SK-N-SH treated with all-trans-retinoic acid at 6 μM for 48 hours (cell line): ENCODE measurements around the gene LGALS3BP.
A peak's percentile ranks its signal among the peaks of the same experiment; 100 is the strongest.

Experiments used
- ATAC-seq: fragments of 200-7000 bp; cut with Tn5 transposase; 3 replicates; pipeline ENCODE4 v1.9.1; 2020; ENCODE audit warnings: mild to moderate bottlenecking, moderate library complexity
- ARNTL ChIP-seq: fragments of 450-650 bp; formaldehyde crosslinking; IDR thresholded peaks from 2 replicates; pipeline ENCODE4 v1.5.0; 2020; ENCODE audit warnings: low read depth, mild to moderate bottlenecking, moderate library complexity, borderline replicate concordance
- CREB5 ChIP-seq: fragments of 250-450 bp; sonication (Bioruptor Pico); IDR thresholded peaks from 2 replicates; pipeline ENCODE4 v1.5.1; 2020; ENCODE audit warnings: low read depth, mild to moderate bottlenecking, moderate library complexity
- CSDC2 ChIP-seq: fragments of 250-450 bp; sonication (Bioruptor Pico); IDR thresholded peaks from 2 replicates; pipeline ENCODE4 v1.5.0; 2020; ENCODE audit warnings: mild to moderate bottlenecking, moderate library complexity
- ESRRG ChIP-seq: fragments of 250-450 bp; sonication (Bioruptor Pico); IDR thresholded peaks from 2 replicates; pipeline ENCODE4 v1.6.1; 2021; ENCODE audit warnings: mild to moderate bottlenecking
- GLIS3 ChIP-seq: fragments of 250-450 bp; sonication (Bioruptor Pico); IDR thresholded peaks from 2 replicates; pipeline ENCODE4 v1.5.0; 2020; ENCODE audit warnings: mild to moderate bottlenecking, moderate library complexity
- OSR1 ChIP-seq: fragments of 250-450 bp; sonication (Bioruptor Pico); IDR thresholded peaks from 2 replicates; pipeline ENCODE4 v1.8.0; 2022; ENCODE audit warnings: moderate library complexity, mild to moderate bottlenecking, inconsistent platforms
- POU6F1 ChIP-seq: fragments of 250-450 bp; sonication (Bioruptor Pico); IDR thresholded peaks from 2 replicates; pipeline ENCODE4 v1.8.0; 2021; ENCODE audit warnings: low read depth, mild to moderate bottlenecking, moderate library complexity, borderline replicate concordance
- RARB ChIP-seq: fragments of 250-450 bp; sonication (Bioruptor Pico); IDR thresholded peaks from 2 replicates; pipeline ENCODE4 v1.8.0; 2021; ENCODE audit warnings: mild to moderate bottlenecking, moderate library complexity
- SNAI2 ChIP-seq: fragments of 250-450 bp; sonication (Bioruptor Pico); IDR thresholded peaks from 2 replicates; pipeline ENCODE4 v1.5.0; 2020; ENCODE audit warnings: mild to moderate bottlenecking, moderate library complexity
- TCF4 ChIP-seq: fragments of 250-450 bp; sonication (Bioruptor Pico); IDR thresholded peaks from 2 replicates; pipeline ENCODE4 v1.8.0; 2021; ENCODE audit warnings: mild to moderate bottlenecking, moderate library complexity, borderline replicate concordance
- ZC3H10 ChIP-seq: fragments of 250-450 bp; sonication (Bioruptor Pico); IDR thresholded peaks from 2 replicates; pipeline ENCODE4 v1.5.1; 2021; ENCODE audit warnings: mild to moderate bottlenecking, moderate library complexity
- ZFP3 ChIP-seq: fragments of 250-450 bp; sonication (Bioruptor Pico); IDR thresholded peaks from 2 replicates; pipeline ENCODE4 v1.5.0; 2020; ENCODE audit warnings: mild to moderate bottlenecking, moderate library complexity
- ZFP30 ChIP-seq: fragments of 450-650 bp; formaldehyde crosslinking; IDR thresholded peaks from 2 replicates; pipeline ENCODE4 v1.5.0; 2022; ENCODE audit warnings: mild to moderate bottlenecking, moderate library complexity
- ZNF565 ChIP-seq: fragments of 450-650 bp; formaldehyde crosslinking; conservative IDR thresholded peaks from 2 replicates; pipeline ENCODE4 v1.5.0; 2020; ENCODE audit warnings: low read depth, mild to moderate bottlenecking, moderate library complexity
- TF ChIP-seq, protein P1 (sequence below): fragments of 250-450 bp; sonication (Bioruptor Pico); IDR thresholded peaks from 2 replicates; pipeline ENCODE4 v1.8.0; 2020; ENCODE audit warnings: mild to moderate bottlenecking, moderate library complexity, borderline replicate concordance
- TF ChIP-seq, protein P2 (sequence below): fragments of 250-450 bp; sonication (Bioruptor Pico); IDR thresholded peaks from 2 replicates; pipeline ENCODE4 v1.5.0; 2020; ENCODE audit warnings: mild to moderate bottlenecking, moderate library complexity
- TF ChIP-seq, protein P3 (sequence below): fragments of 250-450 bp; sonication (Bioruptor Pico); IDR thresholded peaks from 2 replicates; pipeline ENCODE4 v1.5.1; 2021; ENCODE audit warnings: mild to moderate bottlenecking, moderate library complexity

Gene LGALS3BP

DNA sequence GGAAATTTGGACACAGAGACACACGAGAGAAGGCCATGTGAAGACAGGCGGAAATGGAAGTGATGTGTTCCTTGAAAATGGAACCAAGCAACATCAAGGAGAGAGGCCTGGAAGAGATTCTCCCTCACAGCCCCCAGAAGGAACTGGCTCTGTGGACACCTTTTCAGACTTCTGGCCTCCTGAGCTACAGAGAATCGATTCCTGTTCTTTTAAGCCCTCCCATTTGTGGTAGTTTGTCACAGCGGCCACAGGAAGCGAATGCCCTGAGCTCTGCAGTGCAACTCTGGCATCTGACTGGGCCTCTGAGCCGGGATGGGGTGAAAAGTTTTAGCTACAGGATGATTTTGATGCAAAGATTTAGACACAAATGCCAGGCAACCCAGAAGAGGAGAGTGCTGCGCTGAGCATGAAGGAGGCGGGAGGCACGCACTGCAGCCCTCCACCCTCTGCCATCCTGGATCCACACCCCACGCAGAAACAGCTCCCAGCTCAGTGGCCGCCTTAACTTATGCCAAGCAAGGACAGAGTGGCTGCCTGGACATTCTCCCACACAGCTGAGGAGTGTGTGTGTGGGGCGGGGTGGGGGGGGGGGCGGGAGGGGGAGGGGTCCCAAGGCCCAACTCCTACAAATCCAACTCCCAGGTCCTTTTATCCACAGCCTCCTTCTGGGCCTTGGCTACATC, 56.8 kb downstream of the LGALS3BP start:
- ATAC-seq: no peak
- TF ChIP-seq ESRRG (no peak), TCF4 (CRISPR knock-in tag) (no peak), ZFP30 (no peak), ARNTL (CRISPR knock-in tag) (no peak), CSDC2 (CRISPR knock-in tag) (no peak), OSR1 (CRISPR knock-in tag) (no peak), ZFP3 (no peak), POU6F1 (CRISPR knock-in tag) (no peak), RARB (CRISPR knock-in tag) (no peak), CREB5 (CRISPR knock-in tag) (no peak), SNAI2 (CRISPR knock-in tag) (no peak), ZNF565 (CRISPR knock-in tag) (no peak), GLIS3 (CRISPR knock-in tag) (no peak)
- TF ChIP-seq, protein P1, sequence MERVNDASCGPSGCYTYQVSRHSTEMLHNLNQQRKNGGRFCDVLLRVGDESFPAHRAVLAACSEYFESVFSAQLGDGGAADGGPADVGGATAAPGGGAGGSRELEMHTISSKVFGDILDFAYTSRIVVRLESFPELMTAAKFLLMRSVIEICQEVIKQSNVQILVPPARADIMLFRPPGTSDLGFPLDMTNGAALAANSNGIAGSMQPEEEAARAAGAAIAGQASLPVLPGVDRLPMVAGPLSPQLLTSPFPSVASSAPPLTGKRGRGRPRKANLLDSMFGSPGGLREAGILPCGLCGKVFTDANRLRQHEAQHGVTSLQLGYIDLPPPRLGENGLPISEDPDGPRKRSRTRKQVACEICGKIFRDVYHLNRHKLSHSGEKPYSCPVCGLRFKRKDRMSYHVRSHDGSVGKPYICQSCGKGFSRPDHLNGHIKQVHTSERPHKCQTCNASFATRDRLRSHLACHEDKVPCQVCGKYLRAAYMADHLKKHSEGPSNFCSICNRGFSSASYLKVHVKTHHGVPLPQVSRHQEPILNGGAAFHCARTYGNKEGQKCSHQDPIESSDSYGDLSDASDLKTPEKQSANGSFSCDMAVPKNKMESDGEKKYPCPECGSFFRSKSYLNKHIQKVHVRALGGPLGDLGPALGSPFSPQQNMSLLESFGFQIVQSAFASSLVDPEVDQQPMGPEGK (CRISPR knock-in tag): no peak
- TF ChIP-seq, protein P2, sequence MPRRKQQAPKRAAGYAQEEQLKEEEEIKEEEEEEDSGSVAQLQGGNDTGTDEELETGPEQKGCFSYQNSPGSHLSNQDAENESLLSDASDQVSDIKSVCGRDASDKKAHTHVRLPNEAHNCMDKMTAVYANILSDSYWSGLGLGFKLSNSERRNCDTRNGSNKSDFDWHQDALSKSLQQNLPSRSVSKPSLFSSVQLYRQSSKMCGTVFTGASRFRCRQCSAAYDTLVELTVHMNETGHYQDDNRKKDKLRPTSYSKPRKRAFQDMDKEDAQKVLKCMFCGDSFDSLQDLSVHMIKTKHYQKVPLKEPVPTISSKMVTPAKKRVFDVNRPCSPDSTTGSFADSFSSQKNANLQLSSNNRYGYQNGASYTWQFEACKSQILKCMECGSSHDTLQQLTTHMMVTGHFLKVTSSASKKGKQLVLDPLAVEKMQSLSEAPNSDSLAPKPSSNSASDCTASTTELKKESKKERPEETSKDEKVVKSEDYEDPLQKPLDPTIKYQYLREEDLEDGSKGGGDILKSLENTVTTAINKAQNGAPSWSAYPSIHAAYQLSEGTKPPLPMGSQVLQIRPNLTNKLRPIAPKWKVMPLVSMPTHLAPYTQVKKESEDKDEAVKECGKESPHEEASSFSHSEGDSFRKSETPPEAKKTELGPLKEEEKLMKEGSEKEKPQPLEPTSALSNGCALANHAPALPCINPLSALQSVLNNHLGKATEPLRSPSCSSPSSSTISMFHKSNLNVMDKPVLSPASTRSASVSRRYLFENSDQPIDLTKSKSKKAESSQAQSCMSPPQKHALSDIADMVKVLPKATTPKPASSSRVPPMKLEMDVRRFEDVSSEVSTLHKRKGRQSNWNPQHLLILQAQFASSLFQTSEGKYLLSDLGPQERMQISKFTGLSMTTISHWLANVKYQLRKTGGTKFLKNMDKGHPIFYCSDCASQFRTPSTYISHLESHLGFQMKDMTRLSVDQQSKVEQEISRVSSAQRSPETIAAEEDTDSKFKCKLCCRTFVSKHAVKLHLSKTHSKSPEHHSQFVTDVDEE (CRISPR knock-in tag): no peak
- TF ChIP-seq, protein P3, sequence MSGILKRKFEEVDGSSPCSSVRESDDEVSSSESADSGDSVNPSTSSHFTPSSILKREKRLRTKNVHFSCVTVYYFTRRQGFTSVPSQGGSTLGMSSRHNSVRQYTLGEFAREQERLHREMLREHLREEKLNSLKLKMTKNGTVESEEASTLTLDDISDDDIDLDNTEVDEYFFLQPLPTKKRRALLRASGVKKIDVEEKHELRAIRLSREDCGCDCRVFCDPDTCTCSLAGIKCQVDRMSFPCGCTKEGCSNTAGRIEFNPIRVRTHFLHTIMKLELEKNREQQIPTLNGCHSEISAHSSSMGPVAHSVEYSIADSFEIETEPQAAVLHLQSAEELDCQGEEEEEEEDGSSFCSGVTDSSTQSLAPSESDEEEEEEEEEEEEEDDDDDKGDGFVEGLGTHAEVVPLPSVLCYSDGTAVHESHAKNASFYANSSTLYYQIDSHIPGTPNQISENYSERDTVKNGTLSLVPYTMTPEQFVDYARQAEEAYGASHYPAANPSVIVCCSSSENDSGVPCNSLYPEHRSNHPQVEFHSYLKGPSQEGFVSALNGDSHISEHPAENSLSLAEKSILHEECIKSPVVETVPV: no peak

DNA sequence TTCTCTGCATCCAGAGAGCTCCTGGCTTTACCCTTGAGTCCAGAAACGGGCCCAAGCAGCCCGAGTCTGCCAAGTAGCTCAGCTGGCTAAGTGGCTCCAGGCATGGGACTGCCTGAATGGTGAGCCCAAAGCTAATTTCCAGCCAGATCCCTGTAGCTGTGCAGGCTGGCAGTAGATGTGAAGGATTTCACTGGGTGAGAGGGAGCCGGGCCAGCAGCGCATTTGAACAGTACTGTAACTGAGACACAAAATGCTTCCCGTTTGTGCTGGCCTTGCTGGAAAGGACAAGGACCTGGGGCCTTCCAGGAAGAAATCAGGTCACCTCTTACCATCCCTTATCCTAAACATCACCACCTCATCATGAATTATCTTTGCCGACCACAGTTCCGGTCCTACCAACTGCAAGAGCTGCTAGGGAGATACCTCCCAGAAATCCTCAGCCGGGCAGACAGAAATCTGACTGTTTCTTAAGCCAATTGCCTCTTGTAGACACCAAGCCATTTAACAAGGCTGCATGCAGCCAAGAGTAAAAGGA, 58.2 kb downstream of the LGALS3BP start:
- ATAC-seq: no peak

More for the DNA sequence above, 58.2 kb downstream of the LGALS3BP start:
- TF ChIP-seq, protein P2 (CRISPR knock-in tag): no peak
- TF ChIP-seq ZC3H10 (CRISPR knock-in tag): no peak
- peak; percentile 96 for TF ChIP-seq ZFP3
